PC-3 (cell line): ENCODE results near the gene LTBP3. TPM values are rescaled to one million over a fixed set of nuclear protein-coding genes. Genes with fewer than 3 reads are reported as not detected.

Experiments
- ATAC-seq: fragments of 200-7000 bp; cut with Tn5 transposase; 2 replicates; pipeline ENCODE4 v1.9.1; 2020; ENCODE audit warnings: mild to moderate bottlenecking, moderate library complexity
- BruUV-seq: library from RNA; stranded (reverse); fragments of 400-500 nt; replicated peaks from 2 replicates; lab custom pipeline; 2021; lab: Mats Ljungman, UMichigan
- CTCF ChIA-PET: fragments of 300-600 bp; sonication (Branson Sonifier 250); formaldehyde crosslinking; loops from one replicate; lab custom pipeline; 2022; ENCODE audit warnings: antibody characterized with exemption; lab: Charles Lee
- POLR2A ChIA-PET: fragments of 300-600 bp; sonication (Branson Sonifier 250); formaldehyde crosslinking; loops from one replicate; lab custom pipeline; 2022; ENCODE audit warnings: antibody characterized with exemption; ENCODE audit not compliant: unreplicated experiment; lab: Charles Lee
- DNase-seq: peaks from one replicate; pipeline ENCODE4 v3.0.0-alpha.2; 2015
- H2AFZ ChIP-seq: fragments of 300-600 bp; sonication (generic); 2 replicates; pipeline ENCODE4 v1.6.0; 2016; ENCODE audit warnings: antibody characterized with exemption, low read length
- H3F3A ChIP-seq: fragments of 300-600 bp; sonication (generic); one replicate; pipeline ENCODE4 v1.6.0; 2017; ENCODE audit warnings: antibody characterized with exemption, low read length, control low read depth, mild to moderate bottlenecking; ENCODE audit not compliant: unreplicated experiment
- H3K27ac ChIP-seq: fragments of 300-600 bp; sonication (generic); 2 replicates; pipeline ENCODE4 v1.5.1; 2016; ENCODE audit warnings: mild to moderate bottlenecking, low read length
- H3K27me3 ChIP-seq: fragments of 300-600 bp; sonication (generic); 2 replicates; pipeline ENCODE4 v1.6.1; 2016; ENCODE audit warnings: low read length, mixed read lengths
- H3K36me3 ChIP-seq: fragments of 300-600 bp; sonication (generic); 2 replicates; pipeline ENCODE4 v1.6.1; 2016; ENCODE audit warnings: low read depth, mixed run types, low read length, mixed read lengths
- H3K4me1 ChIP-seq: fragments of 300-600 bp; sonication (generic); 2 replicates; pipeline ENCODE4 v1.5.1; 2016; ENCODE audit warnings: low read length; ENCODE audit not compliant: insufficient read depth
- H3K4me2 ChIP-seq: fragments of 300-600 bp; sonication (generic); 2 replicates; pipeline ENCODE4 v1.6.0; 2016; ENCODE audit warnings: low read length
- H3K4me3 ChIP-seq: fragments of 300-600 bp; sonication (generic); 2 replicates; pipeline ENCODE4 v1.5.1; 2016; ENCODE audit warnings: mild to moderate bottlenecking, low read length, mixed read lengths
- H3K79me2 ChIP-seq: fragments of 300-600 bp; sonication (generic); 2 replicates; pipeline ENCODE4 v1.6.1; 2017; ENCODE audit warnings: low read length, mixed read lengths
- H3K9ac ChIP-seq: fragments of 300-600 bp; sonication (generic); 2 replicates; pipeline ENCODE4 v1.6.0; 2016; ENCODE audit warnings: mild to moderate bottlenecking, low read length
- H3K9me2 ChIP-seq: fragments of 300-600 bp; sonication (generic); replicated peaks from 2 replicates; pipeline ENCODE4 v1.6.1; 2016; ENCODE audit warnings: mixed run types, low read length, mixed read lengths
- H3K9me3 ChIP-seq: fragments of 300-600 bp; sonication (generic); 2 replicates; pipeline ENCODE4 v1.6.1; 2016; ENCODE audit warnings: low read length, mixed read lengths
- H4K20me1 ChIP-seq: fragments of 300-600 bp; sonication (generic); 2 replicates; pipeline ENCODE4 v1.6.1; 2016; ENCODE audit warnings: low read length, mixed read lengths
- CTCF ChIP-seq: fragments of 300-600 bp; sonication (generic); conservative IDR thresholded peaks from 2 replicates; pipeline ENCODE4 v1.5.1; 2017; ENCODE audit warnings: antibody characterized with exemption, low read depth, mild to moderate bottlenecking, low read length
- EZH2 ChIP-seq: fragments of 300-600 bp; sonication (generic); IDR thresholded peaks from one replicate; pipeline ENCODE4 v1.6.1; 2017; ENCODE audit warnings: antibody characterized with exemption, mild to moderate bottlenecking, low read length; ENCODE audit not compliant: unreplicated experiment
- EZH2phosphoT487 ChIP-seq: fragments of 300-600 bp; sonication (generic); IDR thresholded peaks from 2 replicates; pipeline ENCODE4 v1.6.1; 2018; ENCODE audit warnings: mild to moderate bottlenecking, antibody characterized with exemption, low read length, borderline replicate concordance
- intact Hi-C: fragments of 100-400 bp; cut with micrococcal nuclease; formaldehyde crosslinking; loops from 2 replicates; pipeline ENCODE4 v1.9.0; 2023
- total RNA-seq: library from RNA; depleted of rRNA; stranded (reverse); fragments of >200 nt; gene quantifications from 2 replicates; pipeline ENCODE4 v1.2.3, GENCODE V29; 2014

The LTBP3 gene
- total RNA-seq, 1 experiment from 2014 or later, result 197 TPM

GRCh38 chr11:65501472-65502273 is 56.5 kb downstream of the LTBP3 start:
- H3K4me2 ChIP-seq, result peak overlapping the region; percentile 90
- peak overlapping the region; percentile 97 for H3K9ac ChIP-seq
- H3K4me1 ChIP-seq, result peaks cover 55% of the 10 kb centered on the region
- CTCF ChIA-PET, result interaction anchor here (0.7 kb wide), 1 partner anchor 97 kb away, joined by 6 read pairs; no protein-coding TSS in a partner anchor
- DNase-seq (no peak), ATAC-seq (no peak)
- H3K27me3 ChIP-seq, result no peaks in the 10 kb centered on the region
- intact Hi-C loops, result no loop called here
- TF ChIP-seq EZH2phosphoT487 (no peak), EZH2 (no peak), CTCF (no peak)
- H3K9me3 ChIP-seq, result no peaks in the 10 kb centered on the region
- peaks cover 93% of the 10 kb centered on the region for H3K79me2 ChIP-seq
- H2AFZ ChIP-seq, result no peak overlapping the region
- peaks cover 75% of the 10 kb centered on the region for H4K20me1 ChIP-seq
- no TSS peak for BruUV-seq
- H3K9me2 ChIP-seq, result no peaks in the 10 kb centered on the region
- peaks cover 72% of the 10 kb centered on the region for H3K36me3 ChIP-seq
- peaks cover 74% of the 10 kb centered on the region for H3F3A ChIP-seq
- peak overlapping the region; percentile 95 for H3K4me3 ChIP-seq
- H3K27ac ChIP-seq, result peak overlapping the region; percentile 95; the same call in 1 of the 2 replicates
- POLR2A ChIA-PET, result interaction anchor here (0.6 to 2.0 kb wide), 7 partner anchors 11 to 161 kb away, joined by 3 to 7 read pairs (median 5); partner anchors contain the start of gene NEAT1

DNA sequence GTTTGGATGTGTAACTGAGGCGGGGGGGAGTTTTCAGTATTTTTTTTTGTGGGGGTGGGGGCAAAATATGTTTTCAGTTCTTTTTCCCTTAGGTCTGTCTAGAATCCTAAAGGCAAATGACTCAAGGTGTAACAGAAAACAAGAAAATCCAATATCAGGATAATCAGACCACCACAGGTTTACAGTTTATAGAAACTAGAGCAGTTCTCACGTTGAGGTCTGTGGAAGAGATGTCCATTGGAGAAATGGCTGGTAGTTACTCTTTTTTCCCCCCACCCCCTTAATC is 57.0 kb downstream of the LTBP3 start:
- no peak for TF ChIP-seq EZH2
- TF ChIP-seq CTCF, result no peak
- no peak for TF ChIP-seq EZH2phosphoT487
- Histone ChIP-seq H3K36me3 (peaks cover 68% of the 10 kb centered on the region), H3K4me2 (peak overlapping the region; percentile 90), H2AFZ (no peak overlapping the region), H3K27ac (peak overlapping the region; percentile 95; the same call in 1 of the 2 replicates), H4K20me1 (peaks cover 71% of the 10 kb centered on the region), H3K9me3 (no peaks in the 10 kb centered on the region), H3K79me2 (peaks cover 95% of the 10 kb centered on the region), H3K9ac (peak overlapping the region; percentile 97), H3F3A (peaks cover 69% of the 10 kb centered on the region), H3K4me3 (peak overlapping the region; percentile 95), H3K27me3 (no peaks in the 10 kb centered on the region), H3K9me2 (no peaks in the 10 kb centered on the region), H3K4me1 (peaks cover 56% of the 10 kb centered on the region)
- no peak for DNase-seq
- intact Hi-C loops, result no loop called here
- ATAC-seq, result no peak
- BruUV-seq, result TSS peak; percentile 16
- ChIA-PET CTCF (no interaction called here), POLR2A (interaction anchor here (0.7 kb wide), 1 partner anchor 162 kb away, joined by 6 read pairs; no protein-coding TSS in a partner anchor)
